Mesenteric fat pad (tissue), 1 donor: ENCODE data around the gene DDN. TPM values are rescaled to one million over a fixed set of nuclear protein-coding genes. Genes with fewer than 3 reads are reported as not detected.

Experiments used
- DNase-seq: peaks from one replicate; pipeline ENCODE4 v3.0.0-alpha.2; 2020; ENCODE audit warnings: low spot score
- total RNA-seq: library from RNA; stranded (reverse); fragmentation: NEBNext Ultra II Directional; extraction: Animal tissue kit (Norgen Biotek cat#: 25700); gene quantifications from one replicate; pipeline ENCODE4 v1.2.1, GENCODE V29; 2021
- donor health status: DM: yes; HTN: yes; CAD: no.

The DDN gene
- total RNA-seq, 1 donor from 2014 or later = 0.10 TPM

DNA sequence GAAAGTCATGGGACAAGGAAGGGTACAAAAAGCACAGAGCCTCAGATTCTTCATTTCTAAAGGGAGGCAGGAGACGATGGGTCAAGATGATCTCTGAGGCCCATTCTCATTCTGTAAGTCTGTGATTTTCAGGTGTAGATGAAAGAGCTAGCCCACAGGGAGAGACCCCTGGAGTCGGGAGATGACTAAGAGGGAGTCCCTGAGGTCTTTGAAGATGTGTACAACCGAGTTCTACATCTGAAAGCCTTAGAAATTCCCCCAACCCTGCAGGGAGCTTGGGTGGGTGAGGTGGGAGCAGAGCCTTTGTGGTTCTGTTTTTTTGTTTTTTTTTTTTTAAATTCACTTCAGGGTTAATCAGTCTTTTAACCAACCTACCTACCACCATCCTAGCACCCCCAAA is 30.7 kb downstream of the DDN start:
- DNase-seq = no peak

GRCh38 chr12:48967991-48968390 is 31.2 kb downstream of the DDN start:
- no peak for DNase-seq

- DNase-seq = no peak
Measured at GRCh38 chr12:48966177-48966895, 32.8 kb downstream of the DDN start.

GRCh38 chr12:48965298-48965838 is 33.8 kb downstream of the DDN start:
- no peak for DNase-seq

DNA sequence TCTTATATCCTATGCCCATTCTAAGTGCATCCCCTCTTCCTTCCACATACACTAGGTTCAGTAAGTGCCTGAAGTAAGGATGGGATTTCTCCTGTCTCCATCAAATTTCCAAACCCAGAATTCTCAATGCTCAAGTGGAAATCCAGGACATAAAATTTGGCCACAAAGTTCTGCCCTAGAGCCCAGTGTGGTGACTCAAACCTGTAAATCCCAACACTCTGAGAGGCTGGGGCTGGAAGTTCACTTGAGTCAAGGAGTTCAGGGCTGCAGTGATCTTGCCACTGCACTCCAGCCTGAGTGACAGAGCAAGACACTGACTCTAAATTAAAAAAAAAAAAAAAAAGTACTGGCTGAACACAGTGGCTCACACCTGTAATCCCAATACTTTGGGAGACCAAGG is 37.4 kb downstream of the DDN start:
- no peak for DNase-seq

DNA sequence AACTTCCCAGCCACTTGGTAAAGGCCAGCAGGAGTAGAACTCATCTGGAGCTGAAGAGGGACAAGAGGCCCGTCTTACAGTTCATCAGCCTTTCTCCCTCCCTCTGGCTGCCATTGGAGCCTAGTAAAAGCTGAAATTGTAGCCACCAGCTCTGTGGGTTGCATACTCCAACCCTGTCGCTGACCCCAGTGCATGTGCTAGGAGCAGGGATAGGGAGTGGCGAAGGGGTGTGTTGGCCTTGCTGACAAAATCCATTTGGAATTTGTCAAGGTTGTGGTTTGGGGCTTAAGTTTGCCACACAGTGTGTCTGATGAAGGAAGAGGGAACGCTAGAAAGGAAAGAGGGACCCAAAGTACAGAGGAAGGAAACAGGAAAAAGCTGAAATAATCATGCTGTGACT is 37.8 kb downstream of the DDN start:
- DNase-seq = no peak

DNA sequence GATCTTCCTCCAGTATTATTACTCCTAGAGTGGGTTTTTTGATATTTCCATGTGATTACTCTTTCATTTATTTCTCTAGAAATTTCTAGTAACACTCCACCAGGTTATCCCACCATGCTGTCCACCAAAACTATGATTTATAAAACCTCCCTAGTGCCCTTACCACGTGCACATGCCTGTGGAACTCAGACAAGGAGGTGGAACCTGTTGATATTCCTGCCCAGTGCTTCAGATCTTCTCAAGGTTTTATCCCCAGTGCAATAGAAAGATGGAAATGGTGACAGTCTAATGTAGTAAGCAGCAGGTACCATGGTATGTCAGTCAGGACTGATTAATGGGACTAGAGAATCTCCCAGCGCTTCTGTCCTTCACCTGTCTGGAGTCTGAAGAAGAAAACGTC is 38.3 kb downstream of the DDN start:
- DNase-seq = no peak

GRCh38 chr12:48958049-48958388 is 41.2 kb downstream of the DDN start:
- DNase-seq = no peak

DNA sequence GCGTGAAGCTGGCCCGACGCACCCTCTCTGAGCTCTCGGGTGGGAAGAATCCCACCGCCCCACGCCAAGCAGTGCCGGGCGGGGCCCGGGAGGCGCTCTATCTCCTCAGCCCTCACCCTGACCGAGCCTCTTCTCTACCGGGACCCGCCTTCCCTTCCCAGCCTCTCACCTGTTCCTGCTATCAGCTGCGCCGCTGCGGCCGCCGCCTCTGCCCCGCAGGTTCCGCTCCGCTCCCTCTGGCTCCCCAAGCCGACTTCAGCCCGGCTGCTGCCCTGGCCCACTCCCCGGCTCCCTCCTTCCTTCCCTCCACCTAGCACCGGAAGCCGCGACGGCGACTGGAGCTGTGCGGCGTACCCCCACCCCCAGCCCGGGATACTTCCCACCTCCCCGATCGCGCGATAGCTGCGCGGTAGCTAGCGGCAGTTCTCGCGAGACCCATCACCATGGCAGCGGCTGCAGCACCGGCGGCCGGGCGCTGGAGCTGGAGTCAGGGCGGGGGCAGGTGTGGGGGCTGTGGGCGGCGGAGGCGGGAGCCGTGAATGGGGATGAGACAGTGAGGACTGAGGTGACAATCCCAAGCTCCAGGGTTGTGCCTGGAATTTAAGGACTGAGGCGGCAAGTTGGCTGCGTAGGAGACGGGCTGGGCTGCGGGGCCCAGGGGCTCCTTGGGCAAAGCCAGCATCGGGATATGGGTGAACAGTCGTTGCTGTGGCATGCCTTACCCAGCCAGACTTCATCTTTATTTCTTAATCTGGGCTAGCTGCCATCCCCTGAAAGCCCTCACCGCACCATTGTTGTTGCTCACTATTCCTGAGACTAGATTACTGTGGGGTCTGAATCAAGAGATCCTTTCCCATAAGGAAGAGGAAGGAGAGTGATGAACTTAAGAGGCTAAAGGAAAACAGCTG is 41.8 kb downstream of the DDN start, which contains the start of gene ARF3:
Gene ARF3 (minus strand): TSS at position 347 of the 908 bp plus-strand sequence. CDS start 16,392 bp downstream, outside the sequence.
- peak; percentile 97 for DNase-seq

- DNase-seq = no peak
Measured at GRCh38 chr12:48956279-48957140, 42.7 kb downstream of the DDN start.

GRCh38 chr12:48954841-48955501 is 44.2 kb downstream of the DDN start:
- no peak for DNase-seq

DNA sequence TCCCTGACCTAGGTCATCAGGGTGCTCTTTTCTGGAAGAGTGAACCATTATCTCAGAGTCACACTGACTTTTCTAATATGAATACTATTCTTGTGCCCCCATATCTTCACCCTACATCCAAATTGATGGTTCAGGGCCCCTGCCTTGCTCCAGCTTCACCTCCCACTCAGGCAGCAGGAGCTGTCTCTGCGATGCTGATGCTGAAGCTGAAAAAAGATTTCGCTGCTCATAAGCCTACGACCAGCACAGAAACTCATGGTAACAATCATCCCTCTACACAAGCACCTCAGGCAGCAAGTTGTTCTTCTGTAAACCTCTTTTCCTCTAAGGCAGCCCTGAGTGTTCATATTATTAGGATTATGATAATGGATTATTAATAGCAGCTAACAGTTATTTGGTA is 45.1 kb downstream of the DDN start:
- DNase-seq = no peak

DNA sequence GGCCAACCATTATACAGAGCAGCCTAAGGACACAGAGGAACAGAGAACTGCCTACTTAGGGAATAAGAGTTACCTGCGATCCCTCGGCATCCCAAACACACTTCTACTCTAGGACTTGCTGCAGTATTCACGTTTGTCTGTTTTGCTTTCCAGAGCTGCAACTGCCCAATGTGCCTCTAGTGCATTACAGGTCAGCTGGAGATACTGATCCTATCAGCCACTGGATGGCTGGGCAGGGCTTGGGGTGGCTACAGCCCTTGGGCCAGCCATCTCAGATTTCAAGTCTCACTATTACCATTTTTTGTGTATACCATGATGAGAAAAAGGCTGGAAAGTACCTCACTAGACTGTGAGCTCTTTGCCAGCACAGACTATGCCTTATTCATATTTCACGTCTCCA is 46.5 kb downstream of the DDN start:
- no peak for DNase-seq

GRCh38 chr12:48947727-48948126 is 51.4 kb downstream of the DDN start:
- no peak for DNase-seq

GRCh38 chr12:48946943-48947342 is 52.2 kb downstream of the DDN start:
- no peak for DNase-seq

DNA sequence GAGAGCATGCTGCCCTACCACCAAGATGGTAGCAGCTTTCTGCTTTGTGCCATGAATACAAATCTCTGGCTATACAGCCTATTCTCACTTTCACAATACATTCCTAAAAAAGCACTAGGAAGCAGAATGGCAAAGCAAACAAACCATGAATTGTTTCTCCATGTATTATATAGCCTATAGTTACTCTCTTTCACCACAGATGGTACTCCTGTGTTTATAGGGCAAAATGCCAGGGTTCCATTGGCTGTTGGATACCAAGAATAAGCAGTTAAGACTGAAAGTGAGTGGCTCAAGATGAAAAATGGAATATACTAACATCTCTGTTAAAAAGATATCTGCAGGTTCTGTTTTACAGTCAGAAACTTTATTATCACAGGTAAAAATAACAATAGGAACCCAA is 53.0 kb downstream of the DDN start:
- no peak for DNase-seq
